HepG2 (cell line): ENCODE data around the gene SF3B6. TPM values are rescaled to one million over a fixed set of nuclear protein-coding genes. Genes with fewer than 3 reads are reported as not detected.
A peak's percentile ranks its signal among the peaks of the same experiment; 100 is the strongest.

Experiments
- ARHGAP35 ChIP-seq: sonication (generic); formaldehyde crosslinking; IDR thresholded peaks from 2 replicates; pipeline ENCODE4 v1.9.0; 2022; ENCODE audit warnings: mild to moderate bottlenecking, inconsistent platforms, moderate library complexity, missing genetic modification reagents, borderline replicate concordance
- BRD4 ChIP-seq: sonication (generic); formaldehyde crosslinking; IDR thresholded peaks from 2 replicates; pipeline ENCODE4 v1.4.0; 2020; ENCODE audit warnings: missing genetic modification reagents
- CENPT ChIP-seq: sonication (generic); formaldehyde crosslinking; IDR thresholded peaks from 2 replicates; pipeline ENCODE4 v1.8.0; 2022; ENCODE audit warnings: low read depth, mild to moderate bottlenecking, moderate library complexity, missing genetic modification reagents
- GPN1 ChIP-seq: sonication (generic); formaldehyde crosslinking; IDR thresholded peaks from 2 replicates; pipeline ENCODE4 v1.5.1; 2020; ENCODE audit warnings: missing genetic modification reagents, borderline replicate concordance
- KLF11 ChIP-seq: IDR thresholded peaks from 2 replicates; pipeline ENCODE4 v1.6.1; 2016; ENCODE audit warnings: missing compliant biosample characterization
- NFE2L2 ChIP-seq: fragments of 150-350 bp; IDR thresholded peaks from 2 replicates; pipeline ENCODE4 v1.6.1; 2014; ENCODE audit warnings: low read length
- PTBP1 ChIP-seq: fragments of 200-400 bp; formaldehyde crosslinking; IDR thresholded peaks from 2 replicates; pipeline ENCODE4 v1.6.1; 2018; ENCODE audit warnings: low read length, low read depth; ENCODE audit not compliant: poor library complexity, severe bottlenecking
- RERE ChIP-seq: IDR thresholded peaks from 2 replicates; pipeline ENCODE4 v1.6.1; 2016; ENCODE audit warnings: low read depth, missing genetic modification reagents, missing compliant biosample characterization
- RXRB ChIP-seq: IDR thresholded peaks from 2 replicates; pipeline ENCODE4 v1.6.1; 2016; ENCODE audit warnings: borderline replicate concordance, missing genetic modification reagents, missing compliant biosample characterization
- SRSF9 ChIP-seq: fragments of 200-400 bp; formaldehyde crosslinking; IDR thresholded peaks from 2 replicates; pipeline ENCODE4 v1.6.1; 2018; ENCODE audit warnings: borderline replicate concordance, mild to moderate bottlenecking, low read depth, low read length; ENCODE audit not compliant: insufficient read depth, poor library complexity, severe bottlenecking
- XRCC5 ChIP-seq: fragments of 200-400 bp; formaldehyde crosslinking; optimal IDR thresholded peaks from 2 replicates; pipeline ENCODE3; 2017; ENCODE audit warnings: mild to moderate bottlenecking, low read length
- ZFP82 ChIP-seq: sonication (generic); formaldehyde crosslinking; IDR thresholded peaks from 2 replicates; pipeline ENCODE4 v1.5.1; 2020; ENCODE audit warnings: mild to moderate bottlenecking, missing genetic modification reagents, borderline replicate concordance
- ZHX2 ChIP-seq, 2 experiments: sonication (generic) in 1 of 2; formaldehyde crosslinking in 1 of 2; IDR thresholded peaks; 2 replicates each; pipeline versions ENCODE4 v1.6.1 to v1.9.0; 2014 to 2022; ENCODE audit warnings: antibody characterized with exemption in 1 of 2, borderline replicate concordance in 1 of 2, inconsistent platforms in 1 of 2, low read depth in 1 of 2, missing genetic modification reagents in 1 of 2
- ZKSCAN8 ChIP-seq: IDR thresholded peaks from 2 replicates; pipeline ENCODE4 v1.6.1; 2016; ENCODE audit warnings: borderline replicate concordance, missing genetic modification reagents, missing compliant biosample characterization
- ZNF10 ChIP-seq: sonication (generic); formaldehyde crosslinking; IDR thresholded peaks from 2 replicates; pipeline ENCODE4 v1.4.0; 2020; ENCODE audit warnings: mild to moderate bottlenecking, low read depth, missing genetic modification reagents, borderline replicate concordance
- ZNF775 ChIP-seq: sonication (generic); formaldehyde crosslinking; IDR thresholded peaks from 2 replicates; pipeline ENCODE4 v1.4.0; 2020; ENCODE audit warnings: missing genetic modification reagents, mild to moderate bottlenecking, moderate library complexity, borderline replicate concordance
- polyA plus RNA-seq, 8 experiments: library from polyadenylated mRNA; depleted of rRNA in 3 of 8; stranded (reverse) in 7 of 8; unstranded in 1 of 8; fragments of >200 nt; fragmentation: Illumina TruSeq in 4 of 8; extraction: Trizol in 4 of 8; gene quantifications; 2 replicates each; pipeline versions ENCODE4 v1.2.1 to v1.2.3, GENCODE V29; 2011 to 2016; ENCODE audit warnings: low read depth in 4 of 8, missing spikeins in 1 of 8, mixed read lengths in 1 of 8; ENCODE audit not compliant: insufficient read depth in 1 of 8
- total RNA-seq, 5 experiments: library from RNA; depleted of rRNA; stranded (reverse); fragments of >200 nt; fragmentation: Illumina TruSeq; extraction: Trizol; gene quantifications; 2 replicates each; pipeline ENCODE4 v1.2.3, GENCODE V29; 2016; ENCODE audit warnings: low read depth in 1 of 5

SF3B6 gene
- total and polyA plus RNA-seq, 2 of the 13 experiments (the other 11 are each of a cell fraction or from before 2014, with no cell fraction given), result 177 to 182 TPM

- TF ChIP-seq ZHX2 (IDR thresholded peaks at IDR 0.05; ENCODE audit: low read depth) (peak; percentile 94), ZHX2 (CRISPR knock-in tag; IDR thresholded peaks at IDR 0.05; ENCODE audit: borderline replicate concordance) (no peak), KLF11 (CRISPR knock-in tag) (peak; percentile 98), CENPT (CRISPR knock-in tag) (peak; percentile 74; the same call in 1 of the 2 replicates), GPN1 (CRISPR knock-in tag) (no peak), SRSF9 (no peak), NFE2L2 (no peak), RERE (CRISPR knock-in tag) (peak; percentile 78; the same call in 1 of the 2 replicates), PTBP1 (peak; percentile 95), RXRB (CRISPR knock-in tag) (peak; percentile 91), ZFP82 (no peak), ZNF775 (peak; percentile 27; the same call in 1 of the 2 replicates), ZNF10 (CRISPR knock-in tag) (no peak), XRCC5 (peak; percentile 99), BRD4 (CRISPR knock-in tag) (no peak; the same call in none of the 2 replicates), ZKSCAN8 (CRISPR knock-in tag) (no peak), ARHGAP35 (CRISPR knock-in tag) (no peak; the same call in 1 of the 2 replicates)
These were observed at the start of gene SF3B6 (continued) for GRCh38 chr2:24075915-24076848.
